ENCODE data around the gene TMEM176B. TPM values are rescaled to one million over a fixed set of nuclear protein-coding genes. Genes with fewer than 3 reads are reported as not detected.

The TMEM176B gene
- total RNA-seq, 2 experiments from 2014 or later: 0.09 TPM; not detected in 1

- intact Hi-C loops (cut with micrococcal nuclease; ENCODE audit: unreplicated experiment): no loop called here
- CTCF ChIA-PET (ENCODE audit: unreplicated experiment): no interaction called here
- POLR2A ChIA-PET: no interaction called here
- Histone ChIP-seq H3K9me3 (ENCODE audit: low read length) (no peaks in the 10 kb centered on the region), H3K4me3 (ENCODE audit: low read depth, low read length, poor library complexity, severe bottlenecking) (no peak overlapping the region), H3K9me2 (ENCODE audit: insufficient read depth, low read length) (no peaks in the 10 kb centered on the region), H2AFZ (ENCODE audit: low read length) (no peak overlapping the region), H3K4me2 (ENCODE audit: low read length) (no peak overlapping the region), H3K36me3 (ENCODE audit: insufficient read depth, low read length) (no peaks in the 10 kb centered on the region), H3K79me2 (ENCODE audit: insufficient read depth, low read depth, low read length) (no peaks in the 10 kb centered on the region), H3K27ac (ENCODE audit: low read depth, low read length, poor library complexity, severe bottlenecking) (no peak overlapping the region), H4K20me1 (ENCODE audit: insufficient read depth, low read length) (no peaks in the 10 kb centered on the region), H3K4me1 (ENCODE audit: insufficient read depth, low read length, poor library complexity, severe bottlenecking) (no peaks in the 10 kb centered on the region)
- TF ChIP-seq EZH2phosphoT487 (IDR thresholded peaks at IDR 0.05; ENCODE audit: borderline replicate concordance, low read depth, low read length): no peak
- TF ChIP-seq, protein P1, sequence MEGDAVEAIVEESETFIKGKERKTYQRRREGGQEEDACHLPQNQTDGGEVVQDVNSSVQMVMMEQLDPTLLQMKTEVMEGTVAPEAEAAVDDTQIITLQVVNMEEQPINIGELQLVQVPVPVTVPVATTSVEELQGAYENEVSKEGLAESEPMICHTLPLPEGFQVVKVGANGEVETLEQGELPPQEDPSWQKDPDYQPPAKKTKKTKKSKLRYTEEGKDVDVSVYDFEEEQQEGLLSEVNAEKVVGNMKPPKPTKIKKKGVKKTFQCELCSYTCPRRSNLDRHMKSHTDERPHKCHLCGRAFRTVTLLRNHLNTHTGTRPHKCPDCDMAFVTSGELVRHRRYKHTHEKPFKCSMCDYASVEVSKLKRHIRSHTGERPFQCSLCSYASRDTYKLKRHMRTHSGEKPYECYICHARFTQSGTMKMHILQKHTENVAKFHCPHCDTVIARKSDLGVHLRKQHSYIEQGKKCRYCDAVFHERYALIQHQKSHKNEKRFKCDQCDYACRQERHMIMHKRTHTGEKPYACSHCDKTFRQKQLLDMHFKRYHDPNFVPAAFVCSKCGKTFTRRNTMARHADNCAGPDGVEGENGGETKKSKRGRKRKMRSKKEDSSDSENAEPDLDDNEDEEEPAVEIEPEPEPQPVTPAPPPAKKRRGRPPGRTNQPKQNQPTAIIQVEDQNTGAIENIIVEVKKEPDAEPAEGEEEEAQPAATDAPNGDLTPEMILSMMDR (conservative IDR thresholded peaks at IDR 0.05; ENCODE audit: low read length): no peak
- BruUV-seq (replicated peaks): no TSS peak
- DNase-seq (ENCODE audit: low spot score): no peak
These were observed 15.2 kb downstream of the TMEM176B start for GRCh38 chr7:150784954-150785353.

- intact Hi-C loops (cut with micrococcal nuclease; ENCODE audit: unreplicated experiment): no loop called here
- TF ChIP-seq EZH2phosphoT487 (IDR thresholded peaks at IDR 0.05; ENCODE audit: borderline replicate concordance, low read depth, low read length): no peak
- TF ChIP-seq, protein P1 (conservative IDR thresholded peaks at IDR 0.05; ENCODE audit: low read length): no peak
- DNase-seq (ENCODE audit: low spot score): no peak
These were observed 15.9 kb downstream of the TMEM176B start for GRCh38 chr7:150784120-150784736.

GRCh38 chr7:150781961-150782360 lies 18.2 kb downstream of the TMEM176B start:
- H3K27ac ChIP-seq (ENCODE audit: low read depth, low read length, poor library complexity, severe bottlenecking): no peak overlapping the region
- H3K4me2 ChIP-seq (ENCODE audit: low read length): no peak overlapping the region
- H3K9me2 ChIP-seq (ENCODE audit: insufficient read depth, low read length): no peaks in the 10 kb centered on the region
- H2AFZ ChIP-seq (ENCODE audit: low read length): no peak overlapping the region
- DNase-seq (ENCODE audit: low spot score): no peak
- no peaks in the 10 kb centered on the region for H3K4me1 ChIP-seq (ENCODE audit: insufficient read depth, low read length, poor library complexity, severe bottlenecking)
- CTCF ChIA-PET (ENCODE audit: unreplicated experiment): no interaction called here
- BruUV-seq (replicated peaks): no TSS peak
- H3K79me2 ChIP-seq (ENCODE audit: insufficient read depth, low read depth, low read length): no peaks in the 10 kb centered on the region
- 0 out of 2 replicates have a peak, but pooled peaks cover 4% of the 10 kb centered on the region for H4K20me1 ChIP-seq (ENCODE audit: insufficient read depth, low read length)
- intact Hi-C loops (cut with micrococcal nuclease; ENCODE audit: unreplicated experiment): no loop called here
- no peak overlapping the region for H3K4me3 ChIP-seq (ENCODE audit: low read depth, low read length, poor library complexity, severe bottlenecking)
- no peaks in the 10 kb centered on the region for H3K9me3 ChIP-seq (ENCODE audit: low read length)
- TF ChIP-seq, protein P1 (conservative IDR thresholded peaks at IDR 0.05; ENCODE audit: low read length): no peak
- no peak for TF ChIP-seq EZH2phosphoT487 (IDR thresholded peaks at IDR 0.05; ENCODE audit: borderline replicate concordance, low read depth, low read length)
- POLR2A ChIA-PET: no interaction called here
- no peaks in the 10 kb centered on the region for H3K36me3 ChIP-seq (ENCODE audit: insufficient read depth, low read length)

More at GRCh38 chr7:150784120-150784736, 15.9 kb downstream of the TMEM176B start:
- no peak overlapping the region for H3K4me3 ChIP-seq (ENCODE audit: low read depth, low read length, poor library complexity, severe bottlenecking)
- no peaks in the 10 kb centered on the region for H3K9me3 ChIP-seq (ENCODE audit: low read length)
- BruUV-seq (replicated peaks): no TSS peak
- no peaks in the 10 kb centered on the region for H3K36me3 ChIP-seq (ENCODE audit: insufficient read depth, low read length)
- no peaks in the 10 kb centered on the region for H3K9me2 ChIP-seq (ENCODE audit: insufficient read depth, low read length)
- no peak overlapping the region for H3K4me2 ChIP-seq (ENCODE audit: low read length)
- no peaks in the 10 kb centered on the region for H3K79me2 ChIP-seq (ENCODE audit: insufficient read depth, low read depth, low read length)
- no peaks in the 10 kb centered on the region for H4K20me1 ChIP-seq (ENCODE audit: insufficient read depth, low read length)
- ChIA-PET POLR2A (interaction anchor here (1.4 kb wide), 1 partner anchor 12 kb away, joined by 3 read pairs; no protein-coding TSS in a partner anchor), CTCF (ENCODE audit: unreplicated experiment) (no interaction called here)
- no peak overlapping the region for H2AFZ ChIP-seq (ENCODE audit: low read length)
- no peaks in the 10 kb centered on the region for H3K4me1 ChIP-seq (ENCODE audit: insufficient read depth, low read length, poor library complexity, severe bottlenecking)
- no peak overlapping the region for H3K27ac ChIP-seq (ENCODE audit: low read depth, low read length, poor library complexity, severe bottlenecking)

Measured in OCI-LY7 (cell line).